ENCODE data around the gene KATNB1.
A peak's percentile ranks its signal among the peaks of the same experiment; 100 is the strongest.
"Not testable (repeated sequence)": the region's sequence is repeated elsewhere in the genome, so short reads cannot be mapped to it uniquely, and the experiment has no call there.

The KATNB1 gene

GRCh38 chr16:57794849-57795430 is 59.4 kb downstream of the KATNB1 start:
- no peak for DNase-seq (ENCODE audit: low spot score)

- DNase-seq (ENCODE audit: low spot score) = peak; percentile 75
Observed at GRCh38 chr16:57795431-57795878, 59.9 kb downstream of the KATNB1 start.

GRCh38 chr16:57796014-57796413 is 60.4 kb downstream of the KATNB1 start:
- not testable (repeated sequence) for DNase-seq (ENCODE audit: low spot score)

GRCh38 chr16:57797216-57797525 is 61.6 kb downstream of the KATNB1 start:
- no peak for DNase-seq (ENCODE audit: low spot score)

- peak; percentile 68 for DNase-seq (ENCODE audit: low spot score)
Observed at GRCh38 chr16:57797526-57798266, 62.1 kb downstream of the KATNB1 start.

- no peak for DNase-seq (ENCODE audit: low spot score)
Observed at GRCh38 chr16:57798267-57798810, 62.8 kb downstream of the KATNB1 start.

GRCh38 chr16:57798953-57799599 is 63.5 kb downstream of the KATNB1 start:
- DNase-seq (ENCODE audit: low spot score) = no peak

GRCh38 chr16:57799600-57800199 is 64.1 kb downstream of the KATNB1 start:
- no peak for DNase-seq (ENCODE audit: low spot score)

- DNase-seq (ENCODE audit: low spot score) = no peak
Observed at GRCh38 chr16:57800200-57801097, 64.9 kb downstream of the KATNB1 start.

- no peak for DNase-seq (ENCODE audit: low spot score)
Observed at GRCh38 chr16:57801098-57801808, 65.7 kb downstream of the KATNB1 start.

- peak; percentile 64 for DNase-seq (ENCODE audit: low spot score)
Observed at GRCh38 chr16:57801809-57802340, 66.3 kb downstream of the KATNB1 start.

- peak; percentile 79 for DNase-seq (ENCODE audit: low spot score)
Observed at GRCh38 chr16:57802341-57803133, 67.0 kb downstream of the KATNB1 start, which contains the start of gene KIFC3. Gene KIFC3, minus strand, starts transcription at chr16:57802491. Its CDS starts 4,248 bp downstream, at chr16:57798243.

GRCh38 chr16:57803134-57803990 is 67.8 kb downstream of the KATNB1 start:
- peak; percentile 64 for DNase-seq (ENCODE audit: low spot score)

GRCh38 chr16:57804111-57804837 is 68.7 kb downstream of the KATNB1 start:
- no peak for DNase-seq (ENCODE audit: low spot score)

- no peak for DNase-seq (ENCODE audit: low spot score)
Observed at GRCh38 chr16:57805176-57805575, 69.6 kb downstream of the KATNB1 start.

All from ecto neural progenitor cell (in vitro differentiated cells).